Suppressor macrophage (primary cell): Measurements from ENCODE around the gene SMLR1.

Experiments
- DNase-seq, 4 experiments: peaks; one replicate each; pipeline ENCODE4 v3.0.0-alpha.2; 2020 to 2022

Gene SMLR1

GRCh38 chr6:130825772-130826441, 1.3 kb upstream of the SMLR1 start:
- DNase-seq: no peak

GRCh38 chr6:130826442-130827246, 562 bp upstream of the SMLR1 start:
- DNase-seq: no peak

- peak in 2 of 4 experiments; percentile 9 to 28 for DNase-seq
Observed at GRCh38 chr6:130829333-130829910, 2.2 kb downstream of the SMLR1 start.

GRCh38 chr6:130831607-130832006, 4.4 kb downstream of the SMLR1 start:
- DNase-seq: no peak

- DNase-seq: no peak
Observed at GRCh38 chr6:130833569-130833968, 6.4 kb downstream of the SMLR1 start.

GRCh38 chr6:130834482-130835251, 7.5 kb downstream of the SMLR1 start:
- no peak for DNase-seq

- peak in 1 of 4 experiments; percentile 19 for DNase-seq
Observed at GRCh38 chr6:130836055-130836640, 8.9 kb downstream of the SMLR1 start.

- DNase-seq: no peak
Observed at GRCh38 chr6:130837067-130837466, 9.9 kb downstream of the SMLR1 start.

- DNase-seq: no peak
Observed at GRCh38 chr6:130838250-130838860, 11.1 kb downstream of the SMLR1 start.

- no peak for DNase-seq
Observed at GRCh38 chr6:130838951-130839350, 11.7 kb downstream of the SMLR1 start.

GRCh38 chr6:130839379-130839778, 12.2 kb downstream of the SMLR1 start:
- DNase-seq: no peak

GRCh38 chr6:130840050-130840449, 12.8 kb downstream of the SMLR1 start:
- DNase-seq: no peak

GRCh38 chr6:130841128-130841728, 14.0 kb downstream of the SMLR1 start:
- no peak for DNase-seq

- peak; percentile 9 to 48 (median 26) for DNase-seq
Observed at GRCh38 chr6:130843575-130844320, 16.5 kb downstream of the SMLR1 start.

GRCh38 chr6:130846501-130846900, 19.3 kb downstream of the SMLR1 start:
- no peak for DNase-seq

- no peak for DNase-seq
Observed at GRCh38 chr6:130847001-130847910, 20.1 kb downstream of the SMLR1 start.

GRCh38 chr6:130848945-130849344, 21.7 kb downstream of the SMLR1 start:
- DNase-seq: peak in 1 of 4 experiments; percentile 3

GRCh38 chr6:130849594-130849993, 22.4 kb downstream of the SMLR1 start:
- DNase-seq: no peak

- no peak for DNase-seq
Observed at GRCh38 chr6:130851026-130851425, 23.8 kb downstream of the SMLR1 start.
